OCI-LY1 (cell line): ENCODE measurements around the gene SEPTIN2.
"Not testable (repeated sequence)": the region's sequence is repeated elsewhere in the genome, so short reads cannot be mapped to it uniquely, and the experiment has no call there.

Experiments used
- H2AFZ ChIP-seq: fragments of 200-600 bp; sonication (generic), shearing (Covaris generic); 2 replicates; pipeline ENCODE4 v1.6.0; 2014; ENCODE audit warnings: antibody characterized with exemption, mild to moderate bottlenecking, low read length
- H3F3A ChIP-seq: fragments of 200-600 bp; sonication (generic), shearing (Covaris generic); 2 replicates; pipeline ENCODE4 v1.6.0; 2014; ENCODE audit warnings: mild to moderate bottlenecking, antibody characterized with exemption, low read length, moderate library complexity; ENCODE audit not compliant: insufficient read depth
- H3K27ac ChIP-seq: fragments of 200-600 bp; sonication (generic); 2 replicates; pipeline ENCODE4 v1.5.1; 2014; ENCODE audit warnings: low read length, mixed run types, mild to moderate bottlenecking, low read depth; ENCODE audit not compliant: poor library complexity, severe bottlenecking
- H3K27me3 ChIP-seq: fragments of 200-600 bp; sonication (generic); 2 replicates; pipeline ENCODE4 v1.6.0; 2014; ENCODE audit warnings: antibody characterized with exemption, mild to moderate bottlenecking, low read length, moderate library complexity; ENCODE audit not compliant: insufficient read depth
- H3K36me3 ChIP-seq: fragments of 200-600 bp; sonication (generic); 2 replicates; pipeline ENCODE4 v1.6.1; 2014; ENCODE audit warnings: mild to moderate bottlenecking, antibody characterized with exemption, low read length, moderate library complexity, mixed read lengths; ENCODE audit not compliant: insufficient read depth
- H3K4me1 ChIP-seq: fragments of 200-600 bp; sonication (generic); 2 replicates; pipeline ENCODE4 v1.5.1; 2014; ENCODE audit warnings: mild to moderate bottlenecking, low read length, moderate library complexity; ENCODE audit not compliant: insufficient read depth, severe bottlenecking
- H3K4me2 ChIP-seq: fragments of 200-600 bp; sonication (generic), shearing (Covaris generic); 2 replicates; pipeline ENCODE4 v1.6.1; 2014; ENCODE audit warnings: low read length
- H3K4me3 ChIP-seq: fragments of 200-600 bp; sonication (generic); 2 replicates; pipeline ENCODE4 v1.5.1; 2014; ENCODE audit warnings: low read length, low read depth, mild to moderate bottlenecking, mixed read lengths; ENCODE audit not compliant: poor library complexity, severe bottlenecking
- H3K79me2 ChIP-seq: fragments of 200-600 bp; shearing (Covaris generic); 2 replicates; pipeline ENCODE4 v1.6.1; 2016; ENCODE audit warnings: mixed run types, low read length, mixed read lengths; ENCODE audit not compliant: insufficient read depth
- H3K9ac ChIP-seq: fragments of 200-600 bp; sonication (generic), shearing (Covaris generic); 2 replicates; pipeline ENCODE4 v1.6.1; 2014; ENCODE audit warnings: mild to moderate bottlenecking, low read length, mixed read lengths
- H3K9me2 ChIP-seq: fragments of 200-600 bp; sonication (generic), shearing (Covaris generic); 2 replicates; pipeline ENCODE4 v1.6.1; 2014; ENCODE audit warnings: low read depth, mild to moderate bottlenecking, low read length, mixed read lengths
- H3K9me3 ChIP-seq: fragments of 200-600 bp; shearing (Covaris generic); 2 replicates; pipeline ENCODE4 v1.6.1; 2014; ENCODE audit warnings: low read length, mixed read lengths
- H4K20me1 ChIP-seq: fragments of 200-600 bp; sonication (generic), shearing (Covaris generic); 2 replicates; pipeline ENCODE4 v1.6.0; 2016; ENCODE audit warnings: mild to moderate bottlenecking, low read length; ENCODE audit not compliant: insufficient read depth
- EZH2 ChIP-seq: fragments of 200-600 bp; sonication (generic), shearing (Covaris generic); IDR thresholded peaks from 2 replicates; pipeline ENCODE4 v1.8.0; 2017; ENCODE audit warnings: borderline replicate concordance, mixed run types, mild to moderate bottlenecking, antibody characterized with exemption, low read length, moderate library complexity, mixed read lengths
- TF ChIP-seq, protein P1 (sequence below): fragments of 200-600 bp; sonication (generic), shearing (Covaris generic); IDR thresholded peaks from 2 replicates; pipeline ENCODE4 v1.5.1; 2017; ENCODE audit warnings: mild to moderate bottlenecking, antibody characterized with exemption, low read length, moderate library complexity, mixed read lengths

SEPTIN2 gene

DNA sequence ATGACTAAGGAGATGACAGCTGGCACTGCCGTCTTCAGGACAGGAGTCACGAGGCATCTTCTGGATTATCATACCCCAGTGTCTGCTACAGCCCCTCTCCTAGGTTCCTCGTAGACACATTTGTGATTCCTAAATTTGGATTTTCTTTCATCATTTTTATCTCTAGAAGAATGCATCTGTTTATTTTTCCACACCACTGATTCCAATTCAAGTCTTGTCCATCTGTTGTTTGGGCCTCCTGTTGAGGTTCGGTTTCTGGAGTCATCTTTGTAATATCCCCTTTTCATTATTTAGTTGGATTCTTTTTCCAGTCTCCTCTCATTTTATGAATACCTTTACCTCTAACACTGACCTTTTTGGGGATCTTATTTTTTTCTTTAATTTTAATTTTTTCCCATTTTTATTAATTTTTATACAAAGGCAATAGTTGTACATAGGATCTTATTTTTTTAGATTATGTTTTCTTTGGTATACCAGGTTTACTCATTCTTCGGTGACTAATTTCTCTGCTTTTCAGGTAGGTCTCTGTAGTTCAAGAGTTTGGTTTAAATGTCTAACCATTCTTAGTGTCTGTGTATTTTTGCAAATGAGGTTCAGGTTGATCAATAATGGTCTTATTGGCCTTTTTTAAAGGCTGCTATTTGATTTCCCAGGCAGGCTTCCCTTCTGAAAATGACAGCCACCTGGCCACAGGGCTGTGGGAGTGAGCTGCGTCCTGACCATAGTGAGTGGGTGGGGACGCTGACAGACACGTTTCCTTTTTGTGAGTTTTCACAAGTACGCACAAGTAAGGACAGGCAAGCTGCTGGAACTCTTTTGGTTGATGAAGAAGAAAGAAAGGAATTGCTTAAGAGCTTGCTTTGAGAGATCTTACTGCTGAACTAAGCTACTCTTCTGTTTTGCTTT lies 74.8 kb downstream of the SEPTIN2 start:
- Histone ChIP-seq H4K20me1 (no peaks in the 10 kb centered on the region), H3K36me3 (no peaks in the 10 kb centered on the region), H3K4me3 (no peak overlapping the region), H3K79me2 (no peaks in the 10 kb centered on the region), H3K9me3 (no peaks in the 10 kb centered on the region), H2AFZ (no peak overlapping the region), H3K27me3 (no peaks in the 10 kb centered on the region), H3K27ac (no peak overlapping the region), H3K9me2 (no peaks in the 10 kb centered on the region), H3K9ac (no peak overlapping the region), H3F3A (no peaks in the 10 kb centered on the region), H3K4me1 (no peaks in the 10 kb centered on the region), H3K4me2 (no peak overlapping the region)
- TF ChIP-seq EZH2: no peak
- TF ChIP-seq, protein P1, sequence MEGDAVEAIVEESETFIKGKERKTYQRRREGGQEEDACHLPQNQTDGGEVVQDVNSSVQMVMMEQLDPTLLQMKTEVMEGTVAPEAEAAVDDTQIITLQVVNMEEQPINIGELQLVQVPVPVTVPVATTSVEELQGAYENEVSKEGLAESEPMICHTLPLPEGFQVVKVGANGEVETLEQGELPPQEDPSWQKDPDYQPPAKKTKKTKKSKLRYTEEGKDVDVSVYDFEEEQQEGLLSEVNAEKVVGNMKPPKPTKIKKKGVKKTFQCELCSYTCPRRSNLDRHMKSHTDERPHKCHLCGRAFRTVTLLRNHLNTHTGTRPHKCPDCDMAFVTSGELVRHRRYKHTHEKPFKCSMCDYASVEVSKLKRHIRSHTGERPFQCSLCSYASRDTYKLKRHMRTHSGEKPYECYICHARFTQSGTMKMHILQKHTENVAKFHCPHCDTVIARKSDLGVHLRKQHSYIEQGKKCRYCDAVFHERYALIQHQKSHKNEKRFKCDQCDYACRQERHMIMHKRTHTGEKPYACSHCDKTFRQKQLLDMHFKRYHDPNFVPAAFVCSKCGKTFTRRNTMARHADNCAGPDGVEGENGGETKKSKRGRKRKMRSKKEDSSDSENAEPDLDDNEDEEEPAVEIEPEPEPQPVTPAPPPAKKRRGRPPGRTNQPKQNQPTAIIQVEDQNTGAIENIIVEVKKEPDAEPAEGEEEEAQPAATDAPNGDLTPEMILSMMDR: no peak

DNA sequence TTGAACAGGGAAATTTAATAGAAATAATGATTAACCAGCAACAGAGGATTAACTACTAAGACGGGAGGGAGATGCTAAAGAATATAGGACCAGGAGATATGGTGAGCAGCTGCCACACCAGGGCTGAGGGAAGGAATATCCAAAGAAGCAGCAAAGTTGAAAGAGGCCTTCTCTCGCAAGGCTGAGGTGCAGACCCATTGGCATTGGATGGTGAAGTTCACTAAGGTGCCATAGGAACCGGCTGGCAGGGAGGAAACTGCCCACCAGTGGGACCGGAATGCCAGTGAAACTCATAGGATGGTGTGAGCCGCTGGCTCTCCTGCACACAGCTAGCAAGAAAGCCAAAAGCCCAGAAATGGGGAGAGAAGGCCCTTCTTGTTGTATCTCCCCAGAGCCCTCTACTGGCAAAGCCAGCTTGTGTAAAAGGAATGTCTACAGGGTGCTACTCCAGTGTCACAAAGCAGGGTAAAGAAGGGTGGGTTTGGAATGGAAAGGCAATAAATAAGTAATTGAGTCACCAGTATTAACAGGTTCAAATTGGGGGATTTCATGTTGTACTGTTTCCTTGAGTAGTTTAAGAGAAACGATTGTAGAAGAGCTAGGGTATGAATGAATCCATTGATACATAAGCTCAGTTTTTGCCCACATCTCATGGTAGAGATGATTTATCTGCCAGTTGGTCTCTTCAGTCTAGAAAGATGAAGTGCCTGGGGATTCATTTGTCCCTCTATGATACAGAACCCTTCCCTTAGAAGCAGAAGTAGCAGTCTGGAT lies 76.4 kb downstream of the SEPTIN2 start:
- no peaks in the 10 kb centered on the region for H3K9me2 ChIP-seq
- TF ChIP-seq EZH2: no peak
- TF ChIP-seq, protein P1: peak; percentile 63
- H3K4me1 ChIP-seq: no peaks in the 10 kb centered on the region
- no peaks in the 10 kb centered on the region for H3K9me3 ChIP-seq
- H3K27me3 ChIP-seq: no peaks in the 10 kb centered on the region
- H3K36me3 ChIP-seq: no peaks in the 10 kb centered on the region
- no peak overlapping the region for H3K9ac ChIP-seq
- no peaks in the 10 kb centered on the region for H4K20me1 ChIP-seq
- H3F3A ChIP-seq: no peaks in the 10 kb centered on the region
- no peaks in the 10 kb centered on the region for H3K79me2 ChIP-seq
- no peak overlapping the region for H2AFZ ChIP-seq
- H3K4me3 ChIP-seq: no peak overlapping the region
- no peak overlapping the region for H3K27ac ChIP-seq
- no peak overlapping the region for H3K4me2 ChIP-seq

DNA sequence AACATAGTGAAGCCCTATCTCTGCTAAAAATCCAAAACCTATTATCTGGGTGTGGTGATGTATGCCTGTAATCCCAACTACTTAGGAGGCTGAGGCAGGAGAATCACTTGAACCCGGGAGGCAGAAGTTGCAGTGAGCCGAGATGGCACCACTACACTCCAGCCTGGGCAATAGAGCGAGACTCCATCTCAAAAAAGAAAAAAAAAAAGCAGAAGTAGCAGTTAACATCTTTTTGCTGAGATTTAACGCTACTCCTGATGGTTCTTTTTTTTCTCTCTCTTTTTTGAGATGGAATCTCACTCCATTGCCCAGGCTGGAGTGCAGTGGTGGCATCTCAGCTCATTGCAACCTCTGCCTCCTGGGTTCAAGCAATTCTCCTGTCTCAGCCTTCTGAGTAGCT lies 77.0 kb downstream of the SEPTIN2 start:
- not testable (repeated sequence) for H3K9me3 ChIP-seq, H3K36me3 ChIP-seq, H3K4me2 ChIP-seq, H2AFZ ChIP-seq, H4K20me1 ChIP-seq, H3K27me3 ChIP-seq, H3K9ac ChIP-seq, H3K4me3 ChIP-seq, H3F3A ChIP-seq, H3K27ac ChIP-seq, H3K9me2 ChIP-seq, H3K4me1 ChIP-seq, H3K79me2 ChIP-seq
